Peyer's patch (tissue), 4 donors: ENCODE measurements around the gene CPSF6. TPM values are rescaled to one million over a fixed set of nuclear protein-coding genes. Genes with fewer than 3 reads are reported as not detected.

Source experiments
- DNase-seq, 3 donors: peaks; one replicate each; pipeline ENCODE4 v3.0.0-alpha.2; 2017 to 2019
- H3K27ac ChIP-seq, 4 donors: fragments of 200-600 bp; sonication (generic); one replicate each; pipeline ENCODE4 v1.5.1; 2016 to 2019
- H3K27me3 ChIP-seq, 2 donors: fragments of 200-600 bp; sonication (generic); one replicate each; pipeline ENCODE4 v1.5.1; 2019
- H3K36me3 ChIP-seq, 3 donors: fragments of 200-600 bp; sonication (generic); one replicate each; pipeline ENCODE4 v1.5.1; 2016 to 2019
- H3K4me1 ChIP-seq, 4 donors: fragments of 200-600 bp; sonication (generic); one replicate each; pipeline ENCODE4 v1.5.1; 2016 to 2019
- H3K4me3 ChIP-seq, 4 donors: fragments of 200-600 bp; sonication (generic); 1 replicate in 3 of 4; 2 replicates in 1 of 4; pipeline ENCODE4 v1.5.1; 2016 to 2019; ENCODE audit warnings: mild to moderate bottlenecking in 1 of 4
- H3K9me3 ChIP-seq, 4 donors: fragments of 200-600 bp; sonication (generic); one replicate each; pipeline ENCODE4 v1.5.1; 2016 to 2019; ENCODE audit warnings: mild to moderate bottlenecking in 1 of 4
- POLR2A ChIP-seq, 2 donors: fragments of 450-650 bp; IDR thresholded peaks; one replicate each; pipeline ENCODE4 v1.5.1; 2017; ENCODE audit warnings: antibody characterized with exemption in 2 of 2, mild to moderate bottlenecking in 2 of 2, moderate library complexity in 2 of 2
- total RNA-seq, 4 donors: library from RNA; depleted of rRNA; stranded (reverse); fragments of >200 nt; gene quantifications; one replicate each; pipeline ENCODE4 v1.1.0, GENCODE V29; 2016
- TF ChIP-seq, protein P1 (sequence below), 6 experiments: fragments of 450-650 bp in 4 of 6; fragments of 200-600 bp in 2 of 6; sonication (generic) in 1 of 6; IDR thresholded peaks; one replicate each; pipeline ENCODE4 v1.5.1; 2017 to 2019; ENCODE audit warnings: antibody characterized with exemption in 6 of 6, mild to moderate bottlenecking in 3 of 6, moderate library complexity in 1 of 6

Gene CPSF6
- total RNA-seq, 4 donors from 2014 or later, result 25.0 to 41.6 (median 41.3) TPM

DNA sequence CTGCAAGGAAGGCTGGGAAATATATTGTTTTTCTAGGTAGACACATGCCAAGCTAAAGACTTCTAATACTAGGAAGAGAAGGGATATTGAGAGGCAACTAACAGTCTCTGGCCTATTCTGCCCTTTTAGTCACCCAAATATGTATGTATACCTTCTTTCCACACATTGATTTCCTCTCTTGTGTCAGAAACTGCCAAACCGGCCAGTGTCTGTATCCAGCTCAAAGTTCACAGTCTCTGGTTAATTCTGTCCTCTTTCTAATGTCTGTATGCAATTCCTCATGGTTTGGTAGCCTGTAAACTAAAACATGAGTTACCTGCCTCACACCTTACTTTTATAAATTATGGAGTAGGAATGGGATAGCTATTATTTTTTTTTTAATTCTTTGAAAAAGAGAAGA is 25.2 kb upstream of the CPSF6 start:
- Histone ChIP-seq H3K9me3 (no peaks in the 10 kb centered on the region), H3K4me1 (no peaks in the 10 kb centered on the region), H3K4me3 (no peak overlapping the region), H3K36me3 (no peaks in the 10 kb centered on the region), H3K27me3 (no peaks in the 10 kb centered on the region), H3K27ac (no peak overlapping the region)
- TF ChIP-seq POLR2A (IDR thresholded peaks at IDR 0.05), result no peak
- TF ChIP-seq, protein P1, sequence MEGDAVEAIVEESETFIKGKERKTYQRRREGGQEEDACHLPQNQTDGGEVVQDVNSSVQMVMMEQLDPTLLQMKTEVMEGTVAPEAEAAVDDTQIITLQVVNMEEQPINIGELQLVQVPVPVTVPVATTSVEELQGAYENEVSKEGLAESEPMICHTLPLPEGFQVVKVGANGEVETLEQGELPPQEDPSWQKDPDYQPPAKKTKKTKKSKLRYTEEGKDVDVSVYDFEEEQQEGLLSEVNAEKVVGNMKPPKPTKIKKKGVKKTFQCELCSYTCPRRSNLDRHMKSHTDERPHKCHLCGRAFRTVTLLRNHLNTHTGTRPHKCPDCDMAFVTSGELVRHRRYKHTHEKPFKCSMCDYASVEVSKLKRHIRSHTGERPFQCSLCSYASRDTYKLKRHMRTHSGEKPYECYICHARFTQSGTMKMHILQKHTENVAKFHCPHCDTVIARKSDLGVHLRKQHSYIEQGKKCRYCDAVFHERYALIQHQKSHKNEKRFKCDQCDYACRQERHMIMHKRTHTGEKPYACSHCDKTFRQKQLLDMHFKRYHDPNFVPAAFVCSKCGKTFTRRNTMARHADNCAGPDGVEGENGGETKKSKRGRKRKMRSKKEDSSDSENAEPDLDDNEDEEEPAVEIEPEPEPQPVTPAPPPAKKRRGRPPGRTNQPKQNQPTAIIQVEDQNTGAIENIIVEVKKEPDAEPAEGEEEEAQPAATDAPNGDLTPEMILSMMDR (IDR thresholded peaks at IDR 0.05), result no peak
- no peak for DNase-seq

DNA sequence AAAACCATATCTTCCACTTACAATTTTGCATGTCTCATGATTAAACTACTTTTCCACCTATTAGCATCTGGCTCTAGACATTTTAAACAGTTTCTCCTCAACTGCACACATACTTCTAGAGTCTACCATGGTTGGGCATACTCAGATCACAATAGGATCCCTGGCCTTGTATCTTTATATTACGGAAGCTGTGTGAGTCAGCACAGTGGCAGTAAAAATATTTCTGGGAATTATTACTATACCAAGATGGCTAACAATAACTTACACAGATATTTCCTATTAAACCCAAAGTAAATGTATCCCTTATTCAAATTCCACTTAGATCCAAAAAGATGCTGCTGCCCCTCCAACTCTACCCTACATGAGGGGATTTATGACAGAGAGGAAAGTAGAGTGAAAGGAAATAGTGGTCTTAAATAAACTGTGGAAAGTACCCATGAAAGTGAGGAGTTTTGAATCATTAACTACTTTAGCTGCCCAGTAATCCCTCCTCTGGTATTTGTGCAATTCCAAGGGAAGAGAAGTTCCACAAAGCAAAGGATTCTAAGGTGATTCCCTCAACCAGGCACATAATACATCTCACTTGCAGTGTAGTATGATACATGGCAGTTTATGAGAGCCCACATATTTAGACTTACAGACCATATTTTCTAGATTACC is 14.0 kb upstream of the CPSF6 start:
- H3K27ac ChIP-seq, result no peak overlapping the region
- no peaks in the 10 kb centered on the region for H3K4me1 ChIP-seq
- no peaks in the 10 kb centered on the region for H3K36me3 ChIP-seq
- no peak overlapping the region for H3K4me3 ChIP-seq
- no peak for DNase-seq
- H3K9me3 ChIP-seq, result no peaks in the 10 kb centered on the region
- TF ChIP-seq, protein P1 (IDR thresholded peaks at IDR 0.05), result no peak
- no peaks in the 10 kb centered on the region for H3K27me3 ChIP-seq

DNA sequence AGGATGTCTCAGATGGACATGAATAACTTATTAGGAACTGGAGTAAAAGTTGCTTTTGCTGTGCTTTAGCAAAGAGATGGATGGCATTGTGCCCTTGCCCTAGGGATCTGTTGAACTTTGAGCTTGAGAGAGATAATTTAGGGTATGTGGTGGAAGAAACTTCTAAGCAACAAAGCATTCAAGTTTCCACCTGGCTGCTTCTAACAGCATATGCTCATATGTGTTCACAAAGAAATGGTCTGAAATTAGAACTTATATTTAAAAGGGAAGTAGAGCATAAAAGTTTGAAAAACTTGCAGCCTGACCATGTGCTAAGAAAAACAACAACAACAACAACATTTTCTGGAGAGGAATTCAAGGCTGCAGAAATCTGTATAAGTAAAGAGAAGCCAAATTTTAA is 7.9 kb upstream of the CPSF6 start:
- Histone ChIP-seq H3K27ac (no peak overlapping the region), H3K4me3 (no peak overlapping the region)
- no peak for TF ChIP-seq POLR2A (IDR thresholded peaks at IDR 0.05)
- TF ChIP-seq, protein P1 (IDR thresholded peaks at IDR 0.05), result no peak

DNA sequence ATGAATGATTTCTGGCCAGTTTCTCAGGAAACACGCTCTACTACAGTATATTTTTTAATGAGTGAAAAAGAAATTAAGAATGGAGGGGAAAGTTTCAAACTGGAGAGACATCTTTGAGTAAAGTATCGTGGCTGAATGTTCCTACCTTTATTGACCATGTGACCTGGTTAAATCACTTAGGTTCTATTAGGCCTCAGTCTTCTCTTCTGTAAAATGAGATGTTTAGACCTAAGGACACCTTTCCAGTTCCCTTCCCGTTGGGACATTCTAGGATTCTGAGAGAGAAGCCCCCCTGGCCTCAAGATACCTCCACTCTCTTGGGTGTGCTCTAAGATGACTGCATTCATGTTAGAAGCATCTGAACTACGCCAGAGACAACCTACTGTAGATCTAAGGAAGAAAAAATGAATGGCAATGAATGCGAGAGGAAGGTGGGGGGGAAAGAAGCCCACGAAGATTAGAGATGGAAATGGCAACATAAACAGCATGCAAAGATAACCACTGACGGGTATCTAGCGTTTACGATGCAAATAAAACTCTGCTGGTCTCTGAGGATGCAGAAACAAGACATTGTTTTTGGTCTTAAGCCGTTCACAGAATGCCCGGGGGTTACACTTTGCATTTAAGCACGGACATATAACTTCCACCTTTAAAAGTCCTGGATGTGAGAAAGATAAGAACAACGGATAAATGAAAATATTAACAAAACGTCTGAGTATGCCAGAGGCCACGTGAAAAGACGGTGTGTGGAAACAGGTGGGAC is 599 bp upstream of the CPSF6 start:
- H3K27ac ChIP-seq, result peak overlapping the region; percentile 92 to 99 (median 96)
- no peak for DNase-seq
- no peaks in the 10 kb centered on the region for H3K36me3 ChIP-seq
- peak overlapping the region; percentile 85 to 98 (median 94) for H3K4me3 ChIP-seq
- no peaks in the 10 kb centered on the region for H3K9me3 ChIP-seq
- H3K4me1 ChIP-seq, result peaks cover 0 to 33% (median 8%) of the 10 kb centered on the region in 4 donors
- H3K27me3 ChIP-seq, result no peaks in the 10 kb centered on the region
- TF ChIP-seq POLR2A (IDR thresholded peaks at IDR 0.05), result no peak
- TF ChIP-seq, protein P1 (IDR thresholded peaks at IDR 0.05), result no peak

More for the DNA sequence above, 7.9 kb upstream of the CPSF6 start:
- no peaks in the 10 kb centered on the region for H3K4me1 ChIP-seq
- H3K36me3 ChIP-seq, result no peaks in the 10 kb centered on the region
- H3K27me3 ChIP-seq, result no peaks in the 10 kb centered on the region
- peaks cover 0 to 6% (median 2%) of the 10 kb centered on the region in 4 donors for H3K9me3 ChIP-seq
- DNase-seq, result no peak

DNA sequence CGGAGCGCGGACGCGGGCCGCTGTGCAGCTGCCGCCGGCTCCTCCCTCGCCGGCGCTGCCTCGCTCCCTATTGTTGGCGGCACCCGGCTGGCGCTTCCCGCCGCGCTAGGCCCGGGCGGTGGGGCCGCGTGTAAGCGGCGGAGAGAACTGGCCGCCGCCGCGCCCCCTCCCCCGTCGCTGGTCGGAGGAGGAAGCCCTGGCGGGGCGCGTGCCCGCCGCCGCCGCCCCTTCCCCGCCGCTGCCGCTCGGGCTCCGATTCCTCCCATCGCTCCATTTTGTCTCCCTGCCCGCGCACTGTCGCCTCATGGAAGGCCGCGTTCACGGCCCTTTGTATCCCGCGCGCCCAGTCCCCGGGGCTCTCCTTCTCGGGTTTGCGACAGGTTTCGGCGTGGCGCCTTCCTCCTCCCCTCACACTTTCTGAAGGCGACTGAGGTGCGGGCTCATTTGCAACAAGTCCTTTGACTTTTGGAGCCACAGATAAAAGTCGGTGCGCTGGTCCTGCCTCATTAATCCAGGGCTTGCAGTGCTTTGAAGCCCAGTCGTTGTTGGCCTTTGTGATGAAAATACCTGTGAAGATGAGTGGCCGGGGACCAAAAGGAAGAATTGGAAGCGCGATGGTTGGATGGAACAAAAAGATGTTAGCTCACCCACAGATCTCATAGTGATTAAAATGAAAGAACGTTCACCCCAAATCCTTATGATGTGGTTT is 707 bp downstream of the CPSF6 start:
- Histone ChIP-seq H3K27ac (peak overlapping the region; percentile 92 to 99 (median 96)), H3K4me1 (peaks cover 0 to 34% (median 8%) of the 10 kb centered on the region in 4 donors), H3K9me3 (no peaks in the 10 kb centered on the region), H3K4me3 (peak overlapping the region; percentile 85 to 98 (median 94)), H3K27me3 (no peaks in the 10 kb centered on the region), H3K36me3 (no peaks in the 10 kb centered on the region)
- no peak for TF ChIP-seq POLR2A (IDR thresholded peaks at IDR 0.05)
- DNase-seq, result peak; percentile 42 to 76 (median 76)

DNA sequence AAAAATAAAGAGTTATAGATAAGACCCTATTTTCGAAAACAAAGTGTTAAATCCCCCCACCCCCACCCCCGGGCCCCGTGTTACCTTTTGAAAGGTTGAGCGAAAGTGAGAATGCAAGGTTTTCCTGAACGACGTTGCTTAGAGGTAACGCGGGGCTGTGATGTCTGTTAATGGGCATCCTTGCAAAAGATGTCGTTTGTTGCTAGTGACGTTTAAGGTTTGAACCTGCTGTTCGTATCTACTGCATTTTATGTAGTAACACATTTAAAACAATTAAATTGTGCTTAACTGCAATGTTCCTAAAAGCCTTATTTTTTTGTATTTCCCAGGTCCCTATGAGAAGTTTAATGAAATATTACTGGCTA is 1.2 kb downstream of the CPSF6 start:
- no peaks in the 10 kb centered on the region for H3K36me3 ChIP-seq
- no peak for DNase-seq
- no peaks in the 10 kb centered on the region for H3K9me3 ChIP-seq
- H3K4me3 ChIP-seq, result peak overlapping the region; percentile 85 to 98 (median 94)
- H3K4me1 ChIP-seq, result peaks cover 0 to 34% (median 8%) of the 10 kb centered on the region in 4 donors
- TF ChIP-seq POLR2A (IDR thresholded peaks at IDR 0.05), result no peak
- TF ChIP-seq, protein P1 (IDR thresholded peaks at IDR 0.05), result no peak
- H3K27me3 ChIP-seq, result no peaks in the 10 kb centered on the region
- H3K27ac ChIP-seq, result peak overlapping the region; percentile 92 to 99 (median 96)
